ENCODE data around the gene LGALS1. TPM values are rescaled to one million over a fixed set of nuclear protein-coding genes. Genes with fewer than 3 reads are reported as not detected.

LGALS1 gene
- total RNA-seq, 2 donors from 2014 or later: 10.4 to 16.0 TPM

DNA sequence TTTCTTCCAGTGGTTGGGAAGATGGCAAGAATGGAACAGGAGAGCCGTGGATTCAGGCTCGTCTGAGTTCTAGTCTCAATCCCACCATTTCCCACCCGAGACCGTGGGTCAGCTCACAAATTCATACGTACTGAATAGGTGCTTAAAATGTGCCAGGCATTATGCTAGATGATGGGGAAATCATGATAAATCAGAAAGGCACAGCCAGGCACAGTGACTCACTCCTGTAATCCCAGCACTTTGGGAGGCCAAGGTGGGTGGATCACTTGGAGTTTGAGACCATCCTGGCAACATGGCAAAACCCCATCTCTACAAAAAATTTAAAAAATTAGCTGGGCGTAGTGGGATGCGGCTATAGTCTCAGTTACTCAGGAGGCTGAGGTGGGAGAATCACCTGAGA is 28.5 kb downstream of the LGALS1 start:
- 91 to 100% methylated on average over 1 to 7 of the region's 7 CpGs for WGBS, 2 experiments (ENCODE audit: insufficient coverage in 1 of 2, insufficient read length in 1 of 2)
- no peaks in the 10 kb centered on the region for H3K9me3 Mint-ChIP-seq
- Histone ChIP-seq H3K36me3 (ENCODE audit: control insufficient read depth, insufficient read depth, low read length) (peaks cover 65% of the 10 kb centered on the region), H3K9me3 (ENCODE audit: control insufficient read depth, low read length) (no peaks in the 10 kb centered on the region), H3K27ac (ENCODE audit: low read depth, low read length) (no peak overlapping the region), H3K9ac (ENCODE audit: extremely low read depth, low read length, poor library complexity, severe bottlenecking) (no peak overlapping the region), H3K4me1 (ENCODE audit: control insufficient read depth, insufficient read depth, low read length) (no peaks in the 10 kb centered on the region), H3K27me3 (ENCODE audit: control insufficient read depth, insufficient read depth, low read length, poor library complexity, severe bottlenecking) (no peaks in the 10 kb centered on the region), H3K4me3 (ENCODE audit: low read length) (no peak overlapping the region)
- no peak overlapping the region for H3K4me3 Mint-ChIP-seq
- H3K27ac Mint-ChIP-seq: no peak overlapping the region
- H3K27me3 Mint-ChIP-seq (ENCODE audit: insufficient read depth): no peaks in the 10 kb centered on the region
- no peaks in the 10 kb centered on the region for H3K4me1 Mint-ChIP-seq
- TF ChIP-seq, protein P1, sequence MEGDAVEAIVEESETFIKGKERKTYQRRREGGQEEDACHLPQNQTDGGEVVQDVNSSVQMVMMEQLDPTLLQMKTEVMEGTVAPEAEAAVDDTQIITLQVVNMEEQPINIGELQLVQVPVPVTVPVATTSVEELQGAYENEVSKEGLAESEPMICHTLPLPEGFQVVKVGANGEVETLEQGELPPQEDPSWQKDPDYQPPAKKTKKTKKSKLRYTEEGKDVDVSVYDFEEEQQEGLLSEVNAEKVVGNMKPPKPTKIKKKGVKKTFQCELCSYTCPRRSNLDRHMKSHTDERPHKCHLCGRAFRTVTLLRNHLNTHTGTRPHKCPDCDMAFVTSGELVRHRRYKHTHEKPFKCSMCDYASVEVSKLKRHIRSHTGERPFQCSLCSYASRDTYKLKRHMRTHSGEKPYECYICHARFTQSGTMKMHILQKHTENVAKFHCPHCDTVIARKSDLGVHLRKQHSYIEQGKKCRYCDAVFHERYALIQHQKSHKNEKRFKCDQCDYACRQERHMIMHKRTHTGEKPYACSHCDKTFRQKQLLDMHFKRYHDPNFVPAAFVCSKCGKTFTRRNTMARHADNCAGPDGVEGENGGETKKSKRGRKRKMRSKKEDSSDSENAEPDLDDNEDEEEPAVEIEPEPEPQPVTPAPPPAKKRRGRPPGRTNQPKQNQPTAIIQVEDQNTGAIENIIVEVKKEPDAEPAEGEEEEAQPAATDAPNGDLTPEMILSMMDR (conservative IDR thresholded peaks at IDR 0.05): no peak
- no peak for DNase-seq
- H3K36me3 Mint-ChIP-seq (ENCODE audit: low read depth): peaks cover 56% of the 10 kb centered on the region

DNA sequence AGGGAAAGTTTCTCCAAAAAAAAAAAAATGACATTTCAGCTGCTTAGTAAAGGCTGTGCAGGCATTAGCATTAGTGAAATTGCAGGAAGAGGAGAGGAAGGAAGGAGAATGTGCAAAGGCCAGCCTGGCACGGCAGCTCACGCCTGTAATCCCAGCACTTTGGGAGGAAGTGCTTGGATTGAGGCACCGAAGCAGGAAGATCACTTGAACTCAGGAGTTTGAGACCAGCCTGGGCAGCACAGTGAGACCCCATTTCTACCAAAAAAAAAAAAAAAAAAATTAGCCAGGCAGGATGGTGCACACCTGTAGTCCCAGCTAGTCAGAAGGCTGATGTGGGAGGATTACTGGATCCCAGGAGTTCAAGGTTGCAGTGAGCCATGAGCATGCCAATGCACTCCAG is 29.2 kb downstream of the LGALS1 start:
- no peaks in the 10 kb centered on the region for H3K4me1 Mint-ChIP-seq
- H3K36me3 Mint-ChIP-seq (ENCODE audit: low read depth): peaks cover 52% of the 10 kb centered on the region
- Histone ChIP-seq H3K9me3 (ENCODE audit: control insufficient read depth, low read length) (no peaks in the 10 kb centered on the region), H3K27ac (ENCODE audit: low read depth, low read length) (no peak overlapping the region), H3K27me3 (ENCODE audit: control insufficient read depth, insufficient read depth, low read length, poor library complexity, severe bottlenecking) (no peaks in the 10 kb centered on the region), H3K9ac (ENCODE audit: extremely low read depth, low read length, poor library complexity, severe bottlenecking) (no peak overlapping the region), H3K4me1 (ENCODE audit: control insufficient read depth, insufficient read depth, low read length) (no peaks in the 10 kb centered on the region), H3K4me3 (ENCODE audit: low read length) (no peak overlapping the region), H3K36me3 (ENCODE audit: control insufficient read depth, insufficient read depth, low read length) (peaks cover 60% of the 10 kb centered on the region)
- H3K9me3 Mint-ChIP-seq: no peaks in the 10 kb centered on the region
- TF ChIP-seq, protein P1 (conservative IDR thresholded peaks at IDR 0.05): no peak
- H3K27ac Mint-ChIP-seq: no peak overlapping the region
- no peak for DNase-seq
- WGBS, 2 experiments (ENCODE audit: insufficient coverage in 1 of 2, insufficient read length in 1 of 2): 83 to 100% methylated on average over 2 to 3 of the region's 3 CpGs
- H3K4me3 Mint-ChIP-seq: no peak overlapping the region
- H3K27me3 Mint-ChIP-seq (ENCODE audit: insufficient read depth): no peaks in the 10 kb centered on the region

DNA sequence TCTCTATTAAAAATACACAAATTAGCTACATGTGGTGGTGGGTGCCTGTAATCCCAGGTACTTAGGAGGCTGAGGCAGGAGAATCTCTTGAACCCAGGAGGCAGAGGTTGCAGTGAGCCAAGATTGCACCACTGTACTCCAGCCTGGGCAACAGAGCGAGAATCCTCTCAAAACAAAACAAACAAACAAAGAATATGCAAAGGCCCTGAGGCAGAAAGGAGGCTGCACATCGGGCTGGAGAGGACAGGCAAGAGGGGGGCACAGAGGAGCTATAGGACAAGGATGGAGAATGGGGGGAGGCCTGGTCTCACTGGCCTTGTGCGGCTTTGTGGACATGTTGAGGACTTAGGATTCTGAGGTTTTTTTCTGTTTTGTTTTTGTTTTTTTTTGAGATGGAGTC is 29.8 kb downstream of the LGALS1 start:
- Mint-ChIP-seq H3K36me3 (ENCODE audit: low read depth) (peaks cover 55% of the 10 kb centered on the region), H3K4me1 (no peaks in the 10 kb centered on the region), H3K9me3 (no peaks in the 10 kb centered on the region), H3K27ac (no peak overlapping the region), H3K4me3 (no peak overlapping the region), H3K27me3 (ENCODE audit: insufficient read depth) (no peaks in the 10 kb centered on the region)
- WGBS, 2 experiments (ENCODE audit: insufficient coverage in 1 of 2, insufficient read length in 1 of 2): 80 to 97% methylated on average over 1 to 3 of the region's 3 CpGs
- peaks cover 59% of the 10 kb centered on the region for H3K36me3 ChIP-seq (ENCODE audit: control insufficient read depth, insufficient read depth, low read length)
- no peak for DNase-seq
- no peaks in the 10 kb centered on the region for H3K9me3 ChIP-seq (ENCODE audit: control insufficient read depth, low read length)
- H3K4me1 ChIP-seq (ENCODE audit: control insufficient read depth, insufficient read depth, low read length): no peaks in the 10 kb centered on the region
- no peak overlapping the region for H3K27ac ChIP-seq (ENCODE audit: low read depth, low read length)
- H3K4me3 ChIP-seq (ENCODE audit: low read length): no peak overlapping the region
- no peaks in the 10 kb centered on the region for H3K27me3 ChIP-seq (ENCODE audit: control insufficient read depth, insufficient read depth, low read length, poor library complexity, severe bottlenecking)
- TF ChIP-seq, protein P1 (conservative IDR thresholded peaks at IDR 0.05): no peak
- no peak overlapping the region for H3K9ac ChIP-seq (ENCODE audit: extremely low read depth, low read length, poor library complexity, severe bottlenecking)
